Measurements from ENCODE around the gene DPH5.
"Not testable (repeated sequence)": the region's sequence is repeated elsewhere in the genome, so short reads cannot be mapped to it uniquely, and the experiment has no call there.

The DPH5 gene

GRCh38 chr1:100955322-100955721, 70.3 kb downstream of the DPH5 start:
- peak; percentile 68; the same call in 1 of the 2 replicates for TF ChIP-seq ISL1 (CRISPR knock-in tag; IDR thresholded peaks at IDR 0.05)
- TF ChIP-seq OSR1 (CRISPR knock-in tag; IDR thresholded peaks at IDR 0.05): no peak
- ATAC-seq: peak; percentile 97

GRCh38 chr1:100953960-100954730, 71.4 kb downstream of the DPH5 start:
- no peak for TF ChIP-seq TSHZ2 (CRISPR knock-in tag; IDR thresholded peaks at IDR 0.05)
- no peak for TF ChIP-seq ARNTL (CRISPR knock-in tag; IDR thresholded peaks at IDR 0.05; ENCODE audit: borderline replicate concordance, low read depth)
- TF ChIP-seq PPARA (CRISPR knock-in tag; IDR thresholded peaks at IDR 0.05; ENCODE audit: borderline replicate concordance): no peak
- TF ChIP-seq, protein P1, sequence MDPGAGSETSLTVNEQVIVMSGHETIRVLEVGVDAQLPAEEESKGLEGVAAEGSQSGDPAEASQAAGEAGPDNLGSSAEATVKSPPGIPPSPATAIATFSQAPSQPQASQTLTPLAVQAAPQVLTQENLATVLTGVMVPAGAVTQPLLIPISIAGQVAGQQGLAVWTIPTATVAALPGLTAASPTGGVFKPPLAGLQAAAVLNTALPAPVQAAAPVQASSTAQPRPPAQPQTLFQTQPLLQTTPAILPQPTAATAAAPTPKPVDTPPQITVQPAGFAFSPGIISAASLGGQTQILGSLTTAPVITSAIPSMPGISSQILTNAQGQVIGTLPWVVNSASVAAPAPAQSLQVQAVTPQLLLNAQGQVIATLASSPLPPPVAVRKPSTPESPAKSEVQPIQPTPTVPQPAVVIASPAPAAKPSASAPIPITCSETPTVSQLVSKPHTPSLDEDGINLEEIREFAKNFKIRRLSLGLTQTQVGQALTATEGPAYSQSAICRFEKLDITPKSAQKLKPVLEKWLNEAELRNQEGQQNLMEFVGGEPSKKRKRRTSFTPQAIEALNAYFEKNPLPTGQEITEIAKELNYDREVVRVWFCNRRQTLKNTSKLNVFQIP (CRISPR knock-in tag; IDR thresholded peaks at IDR 0.05; ENCODE audit: borderline replicate concordance, low read depth): no peak
- TF ChIP-seq CREB5 (CRISPR knock-in tag; IDR thresholded peaks at IDR 0.05; ENCODE audit: low read depth): no peak
- TF ChIP-seq ZFP3 (CRISPR knock-in tag; IDR thresholded peaks at IDR 0.05): no peak
- TF ChIP-seq CSDC2 (CRISPR knock-in tag; IDR thresholded peaks at IDR 0.05): no peak
- no peak for ATAC-seq

DNA sequence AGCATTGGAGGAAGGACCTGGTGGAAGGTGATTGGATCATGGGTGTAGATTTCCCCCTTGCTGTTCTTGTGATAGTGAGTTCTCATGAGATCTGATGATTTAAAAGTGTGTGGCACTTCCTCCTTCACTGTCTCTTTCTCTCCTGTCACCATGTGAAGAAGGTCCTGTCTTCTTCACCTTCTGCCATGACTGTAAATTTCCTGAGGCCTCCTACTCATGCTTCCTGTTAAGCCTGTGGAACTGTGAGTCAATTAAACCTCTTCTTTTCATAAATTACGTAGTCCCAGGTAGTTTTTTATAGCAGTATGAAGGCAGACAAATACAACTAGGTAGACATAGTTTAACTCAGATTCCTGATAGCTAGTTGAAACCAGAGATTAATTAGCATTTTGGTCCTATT, 72.6 kb downstream of the DPH5 start:
- ATAC-seq: not testable (repeated sequence)

GRCh38 chr1:100952104-100952745, 73.4 kb downstream of the DPH5 start:
- no peak for ATAC-seq
- TF ChIP-seq ISL1 (CRISPR knock-in tag; IDR thresholded peaks at IDR 0.05): no peak
- no peak for TF ChIP-seq SNAI2 (CRISPR knock-in tag; IDR thresholded peaks at IDR 0.05)
- no peak for TF ChIP-seq ZFP30 (CRISPR knock-in tag; IDR thresholded peaks at IDR 0.05)
- no peak for TF ChIP-seq ZC3H10 (CRISPR knock-in tag; IDR thresholded peaks at IDR 0.05)
- TF ChIP-seq ZNF565 (CRISPR knock-in tag; conservative IDR thresholded peaks at IDR 0.05; ENCODE audit: low read depth): no peak
- no peak for TF ChIP-seq RARB (CRISPR knock-in tag; IDR thresholded peaks at IDR 0.05)
- TF ChIP-seq ZNF8 (CRISPR knock-in tag; IDR thresholded peaks at IDR 0.05): no peak
- no peak for TF ChIP-seq TCF4 (CRISPR knock-in tag; IDR thresholded peaks at IDR 0.05; ENCODE audit: borderline replicate concordance)
- no peak for TF ChIP-seq CSDC2 (CRISPR knock-in tag; IDR thresholded peaks at IDR 0.05)
- TF ChIP-seq OSR1 (CRISPR knock-in tag; IDR thresholded peaks at IDR 0.05): no peak

- peak; percentile 48 for ATAC-seq
- no peak for TF ChIP-seq BACH2 (CRISPR knock-in tag; IDR thresholded peaks at IDR 0.05; ENCODE audit: borderline replicate concordance)
- no peak for TF ChIP-seq ESRRG (CRISPR knock-in tag; IDR thresholded peaks at IDR 0.05)
- TF ChIP-seq TCF4 (CRISPR knock-in tag; IDR thresholded peaks at IDR 0.05; ENCODE audit: borderline replicate concordance): no peak
- no peak for TF ChIP-seq ARNTL (CRISPR knock-in tag; IDR thresholded peaks at IDR 0.05; ENCODE audit: borderline replicate concordance, low read depth)
- no peak for TF ChIP-seq ZFP3 (CRISPR knock-in tag; IDR thresholded peaks at IDR 0.05)
- no peak for TF ChIP-seq ISL1 (CRISPR knock-in tag; IDR thresholded peaks at IDR 0.05)
Measured at GRCh38 chr1:100950781-100951180, 74.8 kb downstream of the DPH5 start.

- TF ChIP-seq, protein P1 (CRISPR knock-in tag; IDR thresholded peaks at IDR 0.05; ENCODE audit: borderline replicate concordance, low read depth): no peak
- TF ChIP-seq CSDC2 (CRISPR knock-in tag; IDR thresholded peaks at IDR 0.05) (no peak), TCF4 (CRISPR knock-in tag; IDR thresholded peaks at IDR 0.05; ENCODE audit: borderline replicate concordance) (no peak), ISL1 (CRISPR knock-in tag; IDR thresholded peaks at IDR 0.05) (no peak), GLIS3 (CRISPR knock-in tag; IDR thresholded peaks at IDR 0.05) (no peak), ZNF8 (CRISPR knock-in tag; IDR thresholded peaks at IDR 0.05) (no peak)
- no peak for ATAC-seq
Measured at GRCh38 chr1:100950337-100950736, 75.2 kb downstream of the DPH5 start.

DNA sequence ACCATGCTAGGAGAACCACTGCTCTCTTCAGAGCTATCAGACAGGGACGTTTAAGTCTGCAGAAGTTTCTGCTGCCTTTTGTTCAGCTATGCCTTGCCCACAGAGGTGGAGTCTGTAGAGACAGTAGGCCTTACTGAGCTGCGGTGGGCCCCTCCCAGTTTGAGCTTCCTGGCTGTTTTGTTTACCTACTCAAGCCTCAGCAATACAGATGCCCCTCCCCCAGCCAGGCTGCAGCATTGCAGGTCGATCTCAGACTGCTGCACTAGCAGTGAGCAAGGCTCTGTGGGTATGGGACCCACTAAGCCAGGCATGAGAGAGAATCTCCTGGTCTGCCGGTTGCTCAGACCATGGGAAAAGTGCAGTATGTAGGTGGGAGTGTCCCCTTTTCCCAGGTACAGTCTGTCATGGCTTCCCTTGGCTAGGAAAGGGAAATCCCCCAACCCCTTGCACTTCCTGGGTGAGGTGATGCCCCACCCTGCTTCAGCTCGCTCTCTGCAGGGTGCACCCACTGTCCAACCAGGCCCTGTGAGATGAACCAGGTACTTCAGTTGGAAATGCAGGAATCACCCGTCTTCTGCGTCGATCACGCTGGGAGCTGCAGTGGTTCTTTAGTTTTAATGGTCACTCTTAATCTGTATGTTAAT, 75.9 kb downstream of the DPH5 start:
- ATAC-seq: not testable (repeated sequence)

GRCh38 chr1:100948721-100949405, 76.7 kb downstream of the DPH5 start:
- not testable (repeated sequence) for ATAC-seq

All from SK-N-SH treated with all-trans-retinoic acid at 6 μM for 48 hours (cell line).